HG03520 (cell line): Measurements from ENCODE around the gene RPL22.

Experiments used
- ATAC-seq: cut with Tn5 transposase; IDR thresholded peaks from one replicate; pipeline ENCODE4 v1.9.1; 2021; ENCODE audit warnings: mild to moderate bottlenecking, moderate library complexity; ENCODE audit not compliant: unreplicated experiment

Gene RPL22

DNA sequence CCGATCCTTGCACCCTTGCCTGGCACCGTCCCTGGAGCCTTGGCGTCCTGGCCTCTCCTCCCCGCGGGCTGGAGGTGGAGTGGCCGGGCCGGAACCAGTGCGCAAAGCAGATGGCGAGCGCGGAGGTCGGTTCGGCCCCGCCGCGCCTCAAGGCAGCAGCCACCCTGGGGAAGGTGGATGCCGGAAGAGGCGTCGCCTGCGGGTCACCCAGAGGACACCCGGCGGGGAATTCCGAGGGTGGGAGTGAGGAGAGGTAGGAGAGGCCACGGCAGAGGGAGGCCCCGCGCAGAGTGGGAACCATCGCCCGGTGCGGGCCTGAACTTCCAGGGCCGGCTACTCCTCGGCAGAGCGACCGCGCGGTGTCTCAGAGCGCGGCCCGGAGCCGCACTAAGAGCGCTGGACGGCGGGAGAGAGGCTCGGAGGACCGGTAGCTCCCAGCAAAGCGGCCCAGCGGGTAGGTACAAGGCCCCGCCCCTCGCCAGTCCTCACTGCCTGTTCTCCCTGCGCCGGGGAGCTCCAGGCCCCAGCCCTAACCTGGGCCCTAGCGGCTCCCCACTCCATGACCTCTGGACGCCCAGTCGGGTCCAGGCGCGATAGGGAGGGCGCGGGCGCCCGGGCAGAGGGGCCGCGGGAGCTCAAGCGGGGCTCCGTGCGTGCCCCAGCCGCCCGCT, 6.6 kb upstream of the RPL22 start, which contains the start of gene RNF207:
RNF207 (plus strand) TSS at position 271 of the 671 bp plus-strand sequence. CDS start 417 bp downstream, outside the sequence.
- ATAC-seq = peak; percentile 63

DNA sequence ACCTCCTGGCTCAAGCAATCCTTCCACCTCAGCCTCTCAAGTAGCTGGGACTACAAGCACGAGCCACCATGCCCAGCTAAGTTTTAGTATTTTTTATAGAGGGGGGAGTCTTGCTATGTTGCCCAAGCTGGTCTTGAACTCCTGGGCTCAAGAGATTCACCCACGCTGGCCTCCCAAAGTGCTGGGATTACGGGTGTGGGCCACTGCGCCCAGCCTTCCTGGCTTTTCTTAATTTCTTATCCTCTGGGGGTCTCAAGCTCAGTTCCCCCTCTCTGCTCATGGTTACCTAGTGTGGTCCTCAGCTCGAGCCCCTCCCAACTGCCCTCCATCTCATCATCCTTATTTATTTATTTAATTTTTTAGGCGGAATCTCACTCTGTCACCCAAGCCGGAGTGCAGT, 2.9 kb upstream of the RPL22 start:
- ATAC-seq = no peak

DNA sequence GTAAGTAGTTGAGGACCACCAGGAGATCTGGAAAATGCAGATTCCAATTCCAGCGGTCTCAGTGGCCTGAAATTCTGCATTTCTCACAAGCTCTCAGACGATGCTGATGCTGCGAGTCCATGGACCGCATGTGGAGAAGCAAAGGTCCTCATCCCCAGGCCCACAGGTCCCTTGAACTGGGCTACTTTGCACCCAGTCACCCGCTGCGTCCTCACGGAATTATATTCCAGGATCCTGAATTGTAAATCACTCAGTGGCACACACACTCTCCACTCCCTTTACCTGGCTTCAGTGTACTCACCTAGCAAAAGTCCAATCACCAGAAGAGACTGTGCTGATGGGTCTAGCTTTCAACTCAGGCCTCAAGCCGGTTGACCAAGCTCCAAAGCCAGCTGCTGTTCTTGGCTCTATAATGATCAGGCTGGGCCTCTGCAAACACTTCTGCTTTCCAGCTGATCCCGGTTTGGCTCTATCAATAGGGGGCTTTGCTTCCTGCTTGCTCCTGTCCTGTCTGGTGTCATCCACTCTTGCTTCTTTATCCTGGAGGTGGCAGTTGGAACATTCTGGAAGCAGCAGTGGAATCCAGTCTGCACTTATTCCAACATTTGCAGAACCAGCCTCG, 904 bp upstream of the RPL22 start:
- ATAC-seq = no peak

DNA sequence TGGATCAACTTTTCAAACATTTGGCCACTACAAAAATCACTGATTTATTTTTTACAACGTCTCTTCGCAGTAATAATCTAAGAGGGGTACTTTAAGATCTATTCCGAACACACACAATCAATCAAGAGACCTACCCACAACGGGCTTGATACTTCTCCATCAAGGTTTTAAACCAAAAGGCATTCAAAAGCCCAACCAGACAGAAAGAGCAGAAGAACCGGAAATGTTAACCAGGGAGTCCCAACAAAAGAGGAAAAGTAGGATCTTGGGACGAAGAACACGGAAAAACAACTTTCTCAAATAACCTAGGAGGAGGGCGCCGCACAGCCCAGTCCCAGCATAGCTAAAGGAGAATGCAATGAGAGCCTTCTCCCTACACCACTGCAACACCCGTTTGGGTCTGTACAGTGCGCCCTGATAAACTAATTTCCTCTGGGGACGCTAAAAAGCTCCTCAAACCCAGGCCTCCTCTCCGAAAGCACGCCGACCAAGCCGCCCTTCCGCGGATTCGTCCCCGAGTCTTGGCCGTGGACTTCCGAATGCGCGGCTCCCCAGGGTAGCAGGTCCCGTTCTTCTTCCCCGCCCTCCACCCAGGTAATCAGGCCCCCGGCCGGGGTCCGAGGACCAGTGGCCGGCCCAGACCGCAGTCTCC, 623 bp downstream of the RPL22 start:
- peak; percentile 2 for ATAC-seq

DNA sequence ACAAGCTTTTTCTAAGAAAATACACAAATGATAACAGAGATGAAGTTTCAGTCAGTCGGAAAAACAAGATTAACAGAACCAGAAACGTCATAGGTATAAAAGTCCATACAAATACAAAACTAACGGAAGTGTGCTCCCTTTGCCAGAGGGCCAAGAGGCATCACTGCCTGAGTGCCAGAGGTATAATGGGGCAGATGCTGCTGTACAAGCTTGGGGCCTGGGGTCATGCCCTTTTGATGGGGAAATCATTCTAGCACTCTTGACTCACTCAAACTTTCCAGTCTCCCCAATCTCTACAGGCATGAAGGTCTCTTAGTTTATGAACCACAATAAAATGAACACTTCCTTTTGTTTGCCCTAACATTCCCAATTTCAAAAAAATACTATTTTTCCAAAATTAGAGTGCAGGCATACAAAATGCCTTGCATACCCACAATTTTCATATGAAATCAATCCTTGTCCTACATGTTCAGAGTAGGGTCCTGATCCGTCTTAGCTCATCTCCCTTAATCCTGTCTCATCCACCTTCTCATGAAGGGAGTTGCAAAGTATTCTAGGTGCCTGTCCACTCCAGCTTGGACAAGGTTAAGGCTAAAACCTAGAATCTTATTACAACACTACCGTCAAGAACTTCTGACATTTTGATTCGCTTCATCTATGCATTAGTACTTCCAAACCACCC, 1.5 kb downstream of the RPL22 start:
- ATAC-seq = no peak

DNA sequence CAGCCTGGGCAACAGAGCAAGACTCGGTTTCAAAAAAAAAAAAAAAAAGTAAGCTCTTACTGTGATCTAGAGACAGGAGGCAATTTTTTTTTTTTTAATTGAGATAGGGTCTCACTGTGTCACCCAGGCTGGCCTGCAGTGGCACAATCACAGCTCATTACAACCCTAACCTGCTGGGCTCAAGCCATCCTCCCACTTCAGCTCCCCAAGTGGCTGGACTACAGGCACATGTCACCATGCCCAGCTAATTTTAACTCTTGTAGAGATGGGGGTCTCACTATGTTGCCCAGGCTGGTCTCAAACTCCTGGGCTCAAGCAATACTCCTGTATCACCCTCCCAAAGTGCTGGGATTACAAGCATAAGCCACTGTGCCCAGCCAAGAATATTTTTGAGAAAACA, 7.4 kb downstream of the RPL22 start:
- ATAC-seq = no peak

DNA sequence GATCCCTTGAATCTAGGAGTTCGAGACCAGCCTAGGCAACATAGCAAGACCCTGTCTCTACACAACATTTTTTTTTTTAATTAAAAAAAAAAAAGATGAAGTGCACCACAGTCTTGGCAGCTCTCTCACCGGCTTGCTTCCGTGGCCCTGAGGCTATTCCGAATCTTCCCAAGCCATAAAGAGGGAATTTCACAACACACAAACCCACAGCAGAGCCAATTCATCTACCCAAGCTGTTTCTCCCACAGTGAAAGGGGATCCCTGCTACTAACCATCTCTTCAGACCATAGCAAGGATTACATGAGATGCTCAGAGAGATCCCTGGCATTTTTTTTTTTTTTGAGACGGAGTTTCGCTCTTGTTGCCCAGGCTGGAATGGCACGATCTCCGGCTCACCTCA, 10.9 kb downstream of the RPL22 start:
- no peak for ATAC-seq

DNA sequence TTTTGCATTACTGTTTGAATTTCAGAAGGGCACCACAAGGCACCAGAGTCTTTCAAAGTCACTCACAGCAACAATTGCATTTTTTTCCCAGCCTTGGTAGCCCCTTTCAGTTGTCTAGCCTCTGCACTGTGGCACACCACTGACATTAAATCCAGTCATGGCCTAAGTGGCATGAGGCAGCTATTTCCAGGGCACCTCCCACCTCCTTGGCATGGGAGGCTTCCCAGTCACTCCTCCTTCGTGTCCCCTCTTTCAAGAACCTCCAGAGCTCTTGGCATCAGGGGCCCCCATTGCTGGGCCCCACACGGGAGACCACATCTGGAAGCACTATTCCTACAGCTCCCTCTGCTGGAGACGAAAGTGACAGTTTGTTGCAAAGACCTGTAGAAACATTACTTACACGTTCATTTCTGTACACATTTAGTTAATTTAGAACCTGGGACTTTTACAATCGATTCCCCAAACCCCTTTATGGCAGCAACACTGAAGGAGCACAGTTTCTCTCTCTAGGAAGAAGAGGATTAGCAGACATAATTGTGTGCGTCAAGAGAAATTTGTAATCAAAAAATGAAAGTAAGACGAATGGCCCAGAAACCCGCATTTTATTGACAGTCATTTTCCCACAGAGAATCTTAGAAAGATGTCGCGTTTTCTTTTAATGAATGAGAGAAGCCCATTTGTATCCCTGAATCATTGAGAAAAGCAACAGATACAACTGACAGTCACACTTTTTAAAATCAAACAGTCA, 13.6 kb downstream of the RPL22 start:
- ATAC-seq = no peak

DNA sequence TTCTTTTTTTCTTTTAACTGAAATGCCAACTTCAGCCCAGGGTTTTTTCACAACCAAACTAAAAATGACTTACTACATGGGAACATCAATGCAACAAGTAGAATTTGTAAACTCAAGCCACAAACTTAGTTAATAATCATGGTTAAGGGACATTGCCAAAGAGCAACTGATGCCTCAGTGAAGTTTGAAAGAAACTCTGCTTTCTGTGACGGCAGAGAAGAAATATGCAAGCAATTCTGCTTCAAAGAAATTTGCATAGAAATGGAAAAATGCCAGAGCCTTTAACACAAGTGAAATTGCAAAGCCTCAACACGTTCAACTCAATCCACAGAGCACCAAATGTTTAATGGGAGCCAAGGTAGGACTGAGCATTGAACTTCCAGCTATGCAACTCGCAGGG, 14.2 kb downstream of the RPL22 start:
- no peak for ATAC-seq

DNA sequence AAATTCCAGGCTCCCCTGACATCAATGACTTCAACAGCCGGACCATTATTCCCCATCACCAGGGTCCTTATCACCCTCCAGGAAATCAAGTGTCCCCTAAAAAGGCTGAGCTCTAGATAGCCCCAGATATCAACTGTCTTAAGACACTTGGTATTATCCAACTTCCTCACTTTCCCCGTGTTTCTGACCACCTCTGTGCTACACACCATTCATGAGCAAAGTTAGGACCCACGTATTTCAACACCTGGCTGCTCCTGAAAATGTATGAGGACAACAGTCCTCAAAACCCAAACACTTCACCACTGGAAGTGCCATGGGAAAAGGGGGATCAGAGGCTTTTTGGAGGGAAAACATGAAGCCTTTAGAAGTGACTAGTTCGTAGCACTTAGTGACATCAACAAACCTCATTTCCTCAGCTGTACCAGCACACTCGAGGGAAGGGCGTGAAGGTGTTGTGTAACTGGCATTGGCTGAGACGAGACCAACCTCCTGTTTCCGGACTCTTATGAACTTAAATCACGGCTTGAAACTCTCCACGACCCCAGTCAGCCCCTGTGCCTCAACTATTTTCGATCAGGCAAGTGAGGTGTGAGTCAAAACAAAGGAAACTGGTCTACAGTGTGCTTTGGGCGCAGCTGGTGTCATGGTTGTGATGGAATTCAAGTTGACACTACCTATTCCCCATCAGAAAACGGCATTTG, 15.2 kb downstream of the RPL22 start:
- ATAC-seq = no peak

DNA sequence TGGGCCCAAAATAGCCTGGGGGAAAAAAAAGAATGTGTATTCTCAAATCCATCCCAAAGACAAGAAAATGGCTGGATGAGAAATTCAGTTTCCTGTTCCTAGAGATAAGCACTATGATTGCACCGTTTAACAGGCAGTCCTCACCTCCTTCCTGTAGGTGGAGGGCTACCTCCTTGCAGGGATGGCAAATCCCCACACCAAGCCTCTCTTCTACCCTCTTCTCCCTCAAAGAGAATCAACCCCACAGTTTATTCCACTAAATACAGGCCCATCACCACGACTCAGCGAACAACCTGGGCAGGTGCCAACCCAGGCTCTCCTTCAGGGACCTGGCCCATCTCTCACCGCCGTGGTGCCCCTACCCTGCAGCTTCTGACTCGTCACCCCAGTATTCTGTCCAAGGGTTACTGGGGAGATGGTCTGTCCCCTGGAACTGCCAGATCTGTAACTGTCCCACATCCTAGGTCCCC, 15.8 kb downstream of the RPL22 start:
- ATAC-seq = no peak

DNA sequence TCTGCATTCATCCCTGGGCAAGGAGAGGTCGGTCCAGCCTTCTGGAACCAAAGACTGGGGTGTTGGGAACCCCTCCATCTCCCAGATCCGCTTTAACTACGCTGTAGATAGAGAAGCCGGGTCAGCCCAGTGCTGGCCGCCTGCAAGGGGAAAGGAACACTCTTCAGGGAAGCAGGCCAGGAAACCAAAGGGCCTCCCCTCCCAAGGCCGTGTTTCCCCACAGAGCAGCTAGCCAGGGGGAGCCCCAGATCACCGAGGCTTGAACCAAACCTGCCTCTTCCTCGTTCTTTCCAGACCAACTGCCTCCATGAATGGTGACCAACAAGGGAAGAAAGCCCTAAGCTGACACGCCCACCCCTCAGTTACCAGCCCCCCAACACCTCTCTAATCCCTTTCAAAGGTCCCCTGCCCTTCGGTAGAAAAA, 18.0 kb downstream of the RPL22 start:
- no peak for ATAC-seq

DNA sequence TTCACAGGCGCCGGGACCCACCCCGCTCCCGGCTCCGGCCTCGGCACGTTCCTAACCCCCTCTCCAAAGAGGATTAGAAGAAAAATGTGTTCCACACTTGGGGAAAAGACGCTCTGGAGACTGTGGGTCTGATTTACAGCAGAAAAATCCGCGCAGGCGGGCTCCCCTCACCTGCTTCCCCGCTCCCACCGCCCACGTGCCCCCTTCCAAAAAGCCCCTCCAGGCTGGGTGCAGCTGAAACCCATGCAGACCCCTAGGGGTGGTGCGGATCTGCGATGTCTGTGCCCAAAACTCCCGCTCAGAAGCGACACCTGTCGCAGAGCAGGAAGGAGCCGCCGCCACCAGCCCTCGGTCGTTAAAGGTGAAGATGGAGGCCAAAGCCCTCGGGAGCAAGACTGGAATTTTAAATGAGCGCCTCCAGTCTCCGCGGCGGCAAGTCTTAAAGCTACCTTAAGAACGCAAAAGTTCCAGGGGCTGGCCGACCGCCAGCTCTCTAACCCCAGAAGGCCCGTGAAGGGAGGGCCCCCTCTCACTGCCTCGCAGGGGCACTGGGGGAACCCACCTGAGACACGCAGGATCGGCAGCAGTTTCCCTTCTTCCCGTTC, 18.6 kb downstream of the RPL22 start:
- ATAC-seq = no peak

DNA sequence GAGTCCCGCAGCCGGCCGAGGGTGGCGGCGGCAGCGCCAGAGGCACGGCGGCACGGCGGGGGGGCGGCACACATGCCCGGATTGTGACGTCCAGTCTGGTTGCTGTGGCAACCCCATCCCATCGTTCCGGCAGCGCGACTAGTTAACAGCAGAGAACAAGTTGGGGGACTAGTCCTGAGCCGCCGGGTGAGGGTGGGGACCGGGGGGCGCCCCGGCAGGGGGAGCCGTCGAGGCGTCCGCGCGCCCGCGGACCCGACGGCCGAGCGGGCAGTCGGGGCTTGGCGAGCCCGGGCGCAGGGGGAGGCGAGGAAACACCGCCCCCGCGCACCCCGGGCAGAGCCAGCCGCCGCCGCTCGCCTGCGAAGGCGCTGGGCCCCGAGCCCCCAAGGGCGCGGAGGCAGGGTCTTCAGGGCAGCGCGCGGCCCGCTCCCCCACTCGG, 19.1 kb downstream of the RPL22 start, which contains the start of gene CHD5:
CHD5 (minus strand) TSS at position 54 of the 439 bp plus-strand sequence. CDS start 298 bp downstream, outside the sequence.
- no peak for ATAC-seq

DNA sequence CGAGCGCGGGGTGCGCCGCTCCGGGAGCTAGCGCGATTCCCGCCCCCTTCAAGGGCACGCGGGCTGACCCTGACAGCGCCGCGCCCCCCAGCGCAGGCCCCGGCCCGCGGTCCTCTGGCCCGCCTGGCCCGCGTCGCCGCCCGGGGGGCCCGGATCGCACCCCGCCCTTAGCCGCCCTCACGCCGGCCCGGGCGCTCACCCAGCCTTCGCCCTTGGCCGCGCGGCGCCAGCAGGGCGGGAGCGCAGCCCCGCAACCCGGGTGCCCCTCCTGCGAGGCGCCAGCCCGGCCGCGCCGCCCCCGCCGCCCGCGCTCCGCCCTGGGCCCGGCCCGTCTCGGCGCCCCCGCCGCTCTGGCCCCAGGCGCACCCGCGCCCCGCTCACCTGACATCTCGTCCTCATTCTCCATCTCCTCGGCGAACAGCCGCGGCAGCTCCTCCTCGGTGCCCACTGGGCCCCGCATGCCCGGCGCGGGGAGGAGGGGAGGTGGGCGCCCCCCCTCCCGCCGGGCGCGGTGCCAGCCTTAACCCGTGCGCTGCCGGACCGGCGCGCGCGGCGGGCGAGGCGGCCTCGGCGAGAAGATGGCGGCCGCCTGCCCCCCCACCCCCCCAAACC, 19.7 kb downstream of the RPL22 start:
- no peak for ATAC-seq

DNA sequence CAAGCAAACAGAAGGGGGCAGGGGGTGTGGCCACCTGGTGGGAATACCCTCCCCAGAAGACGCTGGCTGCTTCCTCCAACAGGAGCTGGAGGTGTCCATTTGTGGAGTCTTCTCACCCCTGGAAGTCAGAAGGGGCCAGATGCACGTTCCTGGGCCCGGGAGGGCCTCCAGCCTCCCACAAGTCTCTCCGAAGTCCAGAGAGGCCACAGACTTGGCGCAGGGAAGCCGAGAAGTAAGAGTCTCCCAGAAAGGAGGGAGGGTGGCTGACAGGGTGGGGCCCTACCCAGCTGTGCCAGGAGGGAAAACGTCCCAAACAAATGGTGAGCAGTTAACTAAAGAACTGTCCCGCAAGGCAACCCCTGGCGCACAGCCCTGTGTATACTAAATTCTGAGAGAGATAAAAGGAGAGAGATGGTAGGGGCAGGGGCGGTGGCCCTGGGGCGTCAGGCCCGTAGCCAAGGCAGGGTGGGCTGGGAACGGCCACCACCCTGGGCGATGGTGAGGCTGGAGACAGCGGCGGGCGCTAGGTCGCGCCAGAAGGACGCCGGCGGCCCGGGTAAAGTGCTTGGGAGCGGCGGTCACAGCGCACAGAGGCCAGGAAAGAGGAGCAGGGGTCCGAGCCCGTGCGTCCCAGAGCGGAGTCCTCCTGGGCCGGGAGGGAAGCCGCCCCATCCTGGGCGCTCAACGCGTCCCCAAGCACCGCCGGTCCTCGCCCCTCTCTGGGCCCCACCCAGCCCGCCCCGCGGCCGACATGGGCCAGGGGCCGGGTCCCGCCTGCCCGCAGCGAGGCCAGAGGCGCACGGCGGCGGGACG, 20.4 kb downstream of the RPL22 start:
- ATAC-seq = no peak

DNA sequence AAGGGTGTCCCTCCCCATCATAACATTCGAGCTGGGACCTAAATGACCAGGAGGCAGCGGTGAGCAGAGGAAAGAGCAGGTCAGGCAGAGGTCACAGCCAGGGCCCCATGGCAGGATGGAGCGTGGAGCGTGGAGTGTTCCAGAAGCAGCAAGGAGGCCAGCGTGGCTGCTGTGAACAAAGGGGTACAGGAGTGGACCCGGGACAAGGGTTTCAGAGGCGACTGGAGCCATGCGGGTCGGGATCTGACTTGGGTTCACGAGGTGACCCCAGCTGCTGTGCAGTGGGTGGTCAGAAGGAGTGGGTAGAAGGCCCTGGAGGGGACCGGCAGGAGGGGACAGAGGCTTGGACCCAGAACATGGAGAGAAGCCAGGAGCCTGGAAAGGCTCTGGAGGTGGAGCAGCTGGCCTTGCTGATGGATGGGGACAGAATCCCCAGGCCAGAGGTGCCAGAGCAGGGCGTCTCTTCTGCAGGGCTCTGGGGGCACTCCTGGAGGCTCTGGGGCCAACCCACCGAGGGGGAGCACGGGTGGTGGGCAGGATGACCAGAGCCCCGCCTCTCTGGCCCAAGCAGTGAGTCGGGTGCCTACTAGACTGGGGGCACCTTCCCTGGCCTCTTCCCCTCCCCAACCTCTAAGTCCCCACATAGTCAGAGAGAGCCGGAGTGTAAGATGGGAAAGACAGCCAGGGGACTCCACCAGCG, 21.6 kb downstream of the RPL22 start:
- ATAC-seq = no peak

DNA sequence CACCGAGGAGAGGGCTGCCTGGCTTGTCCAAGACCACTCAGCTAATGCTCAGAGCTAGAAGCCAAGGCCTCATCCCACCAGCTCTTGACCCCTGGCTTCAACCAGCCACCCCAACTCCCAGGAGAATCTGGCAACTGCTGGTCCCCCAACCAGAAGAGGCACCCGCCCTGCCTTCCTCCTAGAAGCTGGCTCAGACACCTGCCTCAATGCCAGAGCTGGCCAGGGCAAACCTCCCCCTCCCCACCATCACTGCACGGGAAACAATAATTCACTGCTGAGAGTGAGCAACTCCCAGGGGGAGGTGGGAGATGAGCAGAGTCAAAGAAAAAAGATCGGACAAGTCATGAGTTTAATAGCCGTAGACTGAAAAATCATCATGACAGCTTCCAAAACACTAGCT, 22.6 kb downstream of the RPL22 start:
- no peak for ATAC-seq
